A204.1 (cell line): ENCODE results near the gene CACNA1C.
"Not testable (repeated sequence)": the region's sequence is repeated elsewhere in the genome, so short reads cannot be mapped to it uniquely, and the experiment has no call there.

Source experiments
- FAIRE-seq: peaks from 2 replicates; lab custom pipeline; 2012; peaks lifted over from hg19 to GRCh38; lab: Jason Lieb, UNC

The CACNA1C gene

DNA sequence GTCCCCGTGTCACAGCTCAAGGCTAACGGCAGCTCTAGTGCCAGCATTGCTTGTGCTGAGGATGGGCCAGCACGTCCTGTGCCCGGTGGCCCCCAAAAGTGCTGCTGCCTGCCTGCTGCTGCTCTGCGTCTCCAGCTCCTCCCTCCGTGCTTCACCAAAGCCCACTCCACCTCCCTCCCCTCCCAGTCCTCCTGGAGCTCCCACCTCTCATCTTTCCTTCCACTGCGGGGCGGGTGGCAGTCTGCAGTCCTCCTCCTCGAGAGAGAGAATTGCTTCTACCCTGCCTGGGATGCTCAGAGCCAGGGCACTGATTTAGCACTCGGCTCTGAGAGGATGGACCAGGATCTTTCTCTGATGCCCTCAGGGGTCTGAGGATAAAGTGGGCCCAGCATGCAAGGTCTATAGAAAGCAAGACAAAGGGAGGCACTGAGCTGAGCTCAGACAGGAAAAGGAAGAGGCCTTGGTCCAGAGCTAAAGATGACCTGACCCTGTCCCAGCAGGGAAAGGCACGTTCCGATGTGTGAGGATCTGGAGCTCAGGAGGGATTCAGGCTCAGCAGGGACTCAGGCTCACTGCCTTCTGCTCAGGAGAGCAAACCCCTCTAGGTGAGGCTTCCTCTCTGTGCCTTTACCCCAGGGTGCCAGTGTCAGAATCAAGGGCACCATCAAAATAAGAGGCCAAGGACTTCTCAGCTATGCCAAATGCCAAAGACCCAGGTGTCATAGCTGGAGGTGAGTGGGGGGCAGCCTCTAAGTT is 628.8 kb downstream of the CACNA1C start:
- FAIRE-seq = no peak

DNA sequence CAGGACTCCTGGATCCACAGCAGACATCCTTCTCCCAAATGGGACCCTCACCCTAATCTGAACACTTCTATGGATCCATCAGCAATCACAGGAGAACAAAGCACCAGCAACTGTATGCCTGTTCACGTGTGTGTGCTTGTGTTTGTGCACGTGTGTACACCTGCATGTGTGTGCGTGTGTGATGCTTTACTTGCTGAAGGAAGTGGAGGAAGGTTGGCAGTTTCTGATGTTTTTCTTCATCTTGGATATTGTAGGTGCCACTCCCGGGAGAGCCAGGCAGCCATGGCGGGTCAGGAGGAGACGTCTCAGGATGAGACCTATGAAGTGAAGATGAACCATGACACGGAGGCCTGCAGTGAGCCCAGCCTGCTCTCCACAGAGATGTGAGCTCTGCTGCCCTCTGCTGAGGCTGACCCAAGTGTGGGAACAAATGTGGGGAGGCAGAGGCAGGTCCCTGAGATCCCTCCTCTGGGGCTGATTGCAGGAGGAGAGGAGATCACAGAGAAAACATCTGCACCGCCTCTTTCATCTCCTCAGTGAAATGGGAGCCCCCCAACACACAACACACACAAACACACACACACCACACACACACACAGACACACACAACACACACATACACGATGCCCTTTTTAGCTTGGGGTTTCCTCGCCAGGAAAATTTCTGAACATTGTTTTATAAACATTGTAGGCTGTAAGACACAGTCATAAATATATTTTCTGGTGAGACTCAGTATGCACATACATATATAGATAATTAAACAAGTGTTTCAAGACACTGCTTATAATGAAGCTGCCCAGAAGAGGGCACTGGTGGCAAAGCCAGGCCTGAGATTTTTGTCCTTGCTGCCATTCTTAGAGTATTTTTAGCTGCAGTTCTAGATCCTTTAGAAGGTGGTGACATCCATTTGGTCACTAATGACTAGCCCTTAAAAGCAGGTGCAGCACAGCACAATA is 629.8 kb downstream of the CACNA1C start:
- peak; percentile 92 for FAIRE-seq

DNA sequence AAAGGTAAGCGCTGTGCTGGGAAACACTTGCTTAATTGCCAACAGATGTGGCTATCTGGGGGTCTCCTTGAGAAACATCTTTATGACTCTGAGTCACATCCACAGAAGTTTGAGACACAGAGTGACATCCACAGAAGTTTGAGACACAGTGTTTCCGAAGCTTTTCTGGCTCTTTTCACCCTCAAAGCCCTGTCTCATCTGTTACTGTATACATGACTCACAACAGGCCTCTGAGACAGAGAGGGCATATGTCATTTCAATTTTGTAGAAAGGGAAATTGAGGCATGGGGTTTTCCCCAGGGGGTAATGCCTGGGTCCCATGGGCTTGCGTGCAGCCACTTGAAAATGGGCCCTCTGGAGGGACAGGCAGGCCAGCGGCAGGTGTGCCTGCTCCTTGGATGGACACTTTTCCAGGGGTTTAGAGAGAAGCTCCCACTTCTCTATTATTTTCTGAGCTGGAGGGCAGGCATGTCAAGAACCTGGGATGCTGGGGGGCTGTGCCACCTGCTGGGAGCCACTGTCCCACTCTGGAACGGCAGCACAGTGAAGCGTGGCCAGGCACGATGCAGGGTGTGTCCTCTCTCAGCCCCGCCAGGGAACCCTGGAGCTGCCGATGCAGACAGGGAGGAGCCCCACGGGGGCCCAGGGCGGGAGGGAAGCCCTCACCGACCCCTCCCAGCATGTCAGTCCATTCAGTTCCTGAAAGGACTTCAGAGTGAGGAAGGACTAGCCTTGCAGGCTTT is 630.7 kb downstream of the CACNA1C start:
- no peak for FAIRE-seq

DNA sequence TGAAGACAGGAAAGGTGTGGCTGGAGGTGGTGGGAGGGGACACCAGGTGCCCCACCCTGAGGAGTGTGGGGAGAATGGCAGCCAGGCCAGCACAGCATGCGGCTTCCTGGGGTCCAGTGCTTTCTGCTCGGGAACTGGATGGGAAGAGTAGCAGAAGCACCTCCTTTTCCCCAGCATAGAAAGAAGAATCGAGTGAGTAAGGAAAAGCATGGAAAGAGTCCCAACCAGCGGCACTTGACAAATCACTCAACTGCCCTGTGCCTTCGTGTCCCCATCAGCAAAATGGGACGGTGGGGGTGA is 631.2 kb downstream of the CACNA1C start:
- FAIRE-seq = not testable (repeated sequence)

DNA sequence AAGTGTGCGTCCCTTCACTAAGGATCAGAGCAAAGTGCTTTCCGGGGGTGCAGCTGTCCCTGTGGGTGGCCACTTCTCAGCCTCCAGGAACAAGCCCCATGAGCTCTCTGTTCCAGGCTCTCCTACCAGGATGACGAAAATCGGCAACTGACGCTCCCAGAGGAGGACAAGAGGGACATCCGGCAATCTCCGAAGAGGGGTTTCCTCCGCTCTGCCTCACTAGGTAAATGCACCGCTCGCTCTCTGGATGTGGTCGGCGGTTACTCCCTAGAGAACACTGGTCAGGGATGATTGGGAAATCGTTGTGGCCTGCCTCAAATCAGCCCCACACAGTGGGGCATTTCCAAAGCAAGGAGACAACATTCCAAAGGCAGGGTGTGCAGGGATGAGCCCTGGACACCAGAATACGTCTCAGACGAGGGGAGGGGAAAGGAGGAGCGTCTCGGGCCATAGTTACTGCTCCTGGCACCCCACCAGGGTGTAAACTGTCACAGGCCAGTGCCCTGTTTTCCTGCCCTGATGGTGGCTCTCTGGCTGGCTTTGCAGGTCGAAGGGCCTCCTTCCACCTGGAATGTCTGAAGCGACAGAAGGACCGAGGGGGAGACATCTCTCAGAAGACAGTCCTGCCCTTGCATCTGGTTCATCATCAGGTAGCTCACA is 633.0 kb downstream of the CACNA1C start:
- not testable (repeated sequence) for FAIRE-seq

DNA sequence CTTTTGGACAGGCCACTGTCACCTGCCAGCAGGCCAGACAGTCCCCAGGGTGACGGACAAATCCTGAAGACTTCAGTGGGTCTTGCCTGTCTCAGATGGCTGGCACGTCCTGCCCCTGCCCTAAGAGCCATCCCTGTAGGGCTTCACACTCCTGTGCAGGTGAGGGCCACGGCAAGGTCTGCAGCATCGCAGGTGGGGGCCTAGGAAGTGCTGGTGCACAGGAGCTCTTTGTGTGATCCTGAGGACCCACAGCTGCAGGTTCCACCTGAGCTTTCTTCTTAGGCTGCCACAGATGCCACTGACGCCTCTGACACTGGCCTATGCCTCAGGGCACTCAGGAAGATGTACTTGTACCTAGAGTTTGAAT is 633.5 kb downstream of the CACNA1C start:
- FAIRE-seq = no peak

DNA sequence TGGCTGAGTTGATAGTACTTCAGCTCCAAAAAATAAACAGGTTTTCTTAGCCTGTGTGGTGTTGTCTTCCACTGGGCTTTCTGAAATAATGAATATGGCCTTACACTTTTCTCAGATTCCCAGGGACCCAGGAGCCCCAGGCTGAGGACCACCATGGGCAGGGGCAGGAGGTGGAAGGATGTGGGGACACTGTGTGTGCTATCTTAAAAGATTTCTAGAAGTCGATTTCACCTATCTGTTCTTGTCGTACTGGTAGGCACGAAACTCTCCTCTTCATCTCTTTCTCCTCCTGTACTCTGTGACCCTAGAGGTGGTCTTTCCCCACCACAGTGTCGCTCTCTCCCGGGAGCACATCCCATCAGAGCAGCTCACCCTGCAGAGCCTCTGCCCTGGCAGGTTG is 634.3 kb downstream of the CACNA1C start:
- FAIRE-seq = no peak

DNA sequence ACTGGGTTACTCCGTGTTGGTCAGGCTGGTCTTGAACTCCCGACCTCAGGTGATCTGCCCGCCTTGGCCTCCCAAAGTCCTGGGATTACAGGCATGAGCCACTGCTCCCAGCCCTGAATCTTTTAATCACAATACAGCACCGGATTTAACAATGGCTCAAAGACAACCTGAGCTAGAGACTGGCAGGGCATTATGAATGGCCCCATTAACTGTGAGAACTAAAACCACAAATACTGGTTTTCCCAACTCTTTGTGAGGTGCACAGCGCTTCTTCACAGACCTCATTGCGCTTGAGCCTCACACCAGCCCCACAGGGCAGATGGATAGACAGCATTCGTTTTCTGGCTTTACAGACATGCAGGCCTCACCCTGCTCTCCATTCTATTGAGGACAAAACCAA is 634.9 kb downstream of the CACNA1C start:
- FAIRE-seq = no peak

DNA sequence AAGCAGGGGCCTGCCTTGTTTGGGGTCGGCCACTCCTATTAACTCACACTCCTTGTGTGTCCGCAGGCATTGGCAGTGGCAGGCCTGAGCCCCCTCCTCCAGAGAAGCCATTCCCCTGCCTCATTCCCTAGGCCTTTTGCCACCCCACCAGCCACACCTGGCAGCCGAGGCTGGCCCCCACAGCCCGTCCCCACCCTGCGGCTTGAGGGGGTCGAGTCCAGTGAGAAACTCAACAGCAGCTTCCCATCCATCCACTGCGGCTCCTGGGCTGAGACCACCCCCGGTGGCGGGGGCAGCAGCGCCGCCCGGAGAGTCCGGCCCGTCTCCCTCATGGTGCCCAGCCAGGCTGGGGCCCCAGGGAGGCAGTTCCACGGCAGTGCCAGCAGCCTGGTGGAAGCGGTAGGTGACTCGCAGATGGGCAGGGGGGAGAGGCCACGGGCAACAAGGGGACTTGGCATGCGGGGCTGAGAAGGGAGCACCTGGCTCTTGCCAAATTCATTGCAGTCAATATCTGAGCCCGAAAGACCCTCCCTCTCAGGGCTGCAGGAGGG is 635.7 kb downstream of the CACNA1C start:
- FAIRE-seq = no peak

DNA sequence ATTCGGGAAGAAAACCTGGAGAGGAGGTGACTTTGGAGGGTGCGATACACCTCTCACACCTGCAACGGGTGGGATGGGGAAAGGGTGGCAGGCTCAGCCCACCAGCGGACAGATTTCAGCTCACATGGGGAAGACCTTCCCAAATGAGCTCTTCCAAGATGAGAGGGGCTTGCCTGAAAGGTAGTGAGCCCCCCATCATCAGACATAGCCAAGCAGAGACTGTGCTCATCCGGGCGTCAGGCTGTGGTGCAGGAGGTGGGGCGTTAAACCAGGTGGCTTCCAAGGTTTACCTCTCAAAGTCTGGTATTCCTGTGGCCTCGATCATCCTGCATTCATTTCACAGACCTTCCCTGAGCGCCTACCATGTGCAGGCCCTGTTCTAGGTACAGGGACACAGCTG is 636.6 kb downstream of the CACNA1C start:
- FAIRE-seq = no peak

DNA sequence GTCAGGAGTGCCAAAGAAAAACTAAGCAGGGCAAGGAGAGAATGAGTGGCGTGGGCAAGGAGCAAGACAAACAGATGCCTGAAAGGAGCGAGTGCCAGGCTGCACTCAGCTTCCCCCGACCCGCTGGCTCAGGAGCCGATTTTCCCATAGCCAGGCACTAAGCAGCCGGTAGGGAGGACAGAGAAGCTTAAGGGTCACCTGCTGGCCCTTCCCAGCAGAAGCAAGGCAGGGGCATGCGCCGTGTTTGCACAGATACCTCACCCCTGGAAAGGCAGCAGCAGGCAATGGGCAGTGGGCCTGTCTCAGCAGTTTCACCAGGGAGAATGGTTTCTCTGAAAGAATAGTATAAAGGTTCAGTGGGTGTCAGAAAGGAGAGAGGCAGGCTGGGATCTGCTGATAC is 637.1 kb downstream of the CACNA1C start:
- no peak for FAIRE-seq

DNA sequence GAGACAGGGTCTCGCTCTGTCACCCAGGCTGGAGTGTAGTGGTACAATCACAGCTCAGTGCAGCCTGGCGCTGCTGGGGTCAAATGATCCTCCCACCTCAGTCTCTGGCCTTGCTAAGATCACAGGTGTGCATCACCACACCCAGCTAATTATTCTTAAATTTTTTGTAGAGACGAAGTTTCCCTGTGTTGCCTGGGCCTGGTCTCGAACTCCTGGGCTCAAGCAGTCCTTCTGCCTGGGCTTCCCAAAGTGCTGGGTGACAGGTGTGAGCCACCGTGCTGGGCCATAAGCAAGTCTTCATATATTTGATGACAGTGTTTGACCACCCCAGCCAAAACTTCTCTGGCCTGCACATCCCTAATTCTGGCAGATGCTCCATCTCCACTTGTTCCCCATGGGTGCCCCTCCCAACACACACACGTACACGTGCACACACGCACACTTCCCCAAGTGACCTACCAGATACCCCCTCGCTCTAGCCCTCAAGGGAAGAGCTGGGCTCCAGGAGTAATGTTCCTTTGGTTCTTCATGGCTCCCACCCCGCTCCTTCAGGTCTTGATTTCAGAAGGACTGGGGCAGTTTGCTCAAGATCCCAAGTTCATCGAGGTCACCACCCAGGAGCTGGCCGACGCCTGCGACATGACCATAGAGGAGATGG is 637.7 kb downstream of the CACNA1C start:
- no peak for FAIRE-seq

DNA sequence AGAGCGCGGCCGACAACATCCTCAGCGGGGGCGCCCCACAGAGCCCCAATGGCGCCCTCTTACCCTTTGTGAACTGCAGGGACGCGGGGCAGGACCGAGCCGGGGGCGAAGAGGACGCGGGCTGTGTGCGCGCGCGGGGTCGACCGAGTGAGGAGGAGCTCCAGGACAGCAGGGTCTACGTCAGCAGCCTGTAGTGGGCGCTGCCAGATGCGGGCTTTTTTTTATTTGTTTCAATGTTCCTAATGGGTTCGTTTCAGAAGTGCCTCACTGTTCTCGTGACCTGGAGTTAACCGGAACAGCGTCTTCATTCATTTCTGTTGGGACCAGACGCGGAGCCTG is 638.2 kb downstream of the CACNA1C start:
- no peak for FAIRE-seq

DNA sequence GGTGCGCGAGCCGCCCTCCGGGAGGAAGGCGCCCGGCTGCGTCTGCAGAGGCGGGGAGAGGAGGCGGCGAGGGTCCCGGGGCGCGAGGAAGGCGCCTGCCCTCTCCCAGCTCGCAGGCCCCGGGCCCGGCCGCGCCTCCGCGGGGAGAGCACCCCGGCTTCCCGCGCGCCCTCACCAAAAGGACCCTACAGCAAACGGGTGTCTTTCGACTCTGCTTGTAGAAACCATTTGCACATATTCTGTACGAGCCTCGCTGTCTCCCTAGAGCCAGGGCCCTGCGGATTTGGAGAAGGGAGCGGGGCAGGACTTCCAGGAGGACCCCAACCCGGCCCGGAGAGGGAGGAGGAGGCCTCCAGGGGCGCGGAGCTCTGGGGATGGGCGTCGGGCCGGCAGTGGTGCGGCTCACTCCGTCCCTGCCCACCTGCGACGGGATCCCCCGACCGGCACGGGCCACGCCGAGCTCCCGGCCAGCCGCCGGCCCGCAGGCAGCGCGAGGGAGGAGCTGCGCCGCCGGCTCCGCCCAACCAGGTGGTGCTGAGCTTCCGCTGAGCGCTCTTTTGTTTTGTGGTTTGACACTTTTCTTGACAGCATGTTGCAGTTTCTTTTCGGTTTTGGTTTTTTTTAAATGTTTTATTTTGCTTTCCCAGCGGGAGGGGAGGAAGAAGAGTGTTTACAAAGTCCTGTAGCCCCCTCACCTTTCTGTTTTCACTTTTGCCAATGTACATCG is 638.7 kb downstream of the CACNA1C start:
- no peak for FAIRE-seq

DNA sequence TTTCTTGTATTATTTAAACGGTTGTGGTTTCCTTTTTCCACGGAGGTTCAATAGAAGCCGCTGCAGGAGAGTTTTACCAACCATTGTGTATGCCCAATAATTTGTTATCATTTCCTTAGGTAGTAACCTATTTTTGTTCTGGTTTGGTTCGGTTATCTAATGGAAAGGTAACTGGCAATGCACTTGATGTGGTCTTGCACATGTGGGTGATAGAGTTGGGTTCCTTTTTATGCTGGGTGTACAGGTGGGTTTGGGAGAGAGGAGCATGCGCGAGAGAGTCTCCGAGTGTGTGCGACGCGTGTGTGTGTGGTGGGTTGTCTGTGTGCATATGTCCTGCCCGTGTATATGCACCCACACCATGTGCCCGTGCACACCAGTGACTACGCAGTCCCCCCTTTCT is 639.3 kb downstream of the CACNA1C start:
- FAIRE-seq = no peak

DNA sequence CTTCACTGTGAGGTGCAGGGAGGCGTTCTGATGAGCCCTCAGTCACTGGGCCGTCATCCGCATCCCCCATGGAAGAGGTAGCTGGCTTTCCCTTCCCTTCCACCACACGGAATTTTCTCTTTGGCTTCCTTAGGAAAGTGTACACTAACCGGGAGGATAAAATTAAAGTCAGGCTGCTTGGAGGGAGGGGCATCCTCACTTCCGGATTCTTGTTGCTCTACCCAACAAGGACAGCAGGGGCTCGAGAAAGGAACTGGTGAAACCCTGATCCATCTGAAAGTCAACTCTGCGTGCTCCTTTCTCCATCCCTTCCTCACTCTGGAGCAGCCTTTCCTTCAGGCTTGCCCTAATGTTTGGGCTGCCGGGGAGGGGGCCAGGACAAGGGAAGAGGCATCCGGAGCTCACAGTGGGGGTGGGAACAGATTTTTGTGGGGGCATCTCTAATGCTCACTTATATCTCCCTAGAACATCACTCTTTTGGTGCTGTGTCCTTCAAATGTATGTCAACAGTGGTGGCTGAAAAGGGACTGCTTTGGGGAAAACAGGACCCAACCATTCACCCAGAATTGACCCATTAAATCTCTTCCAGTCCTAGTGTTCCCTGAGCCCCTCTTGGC is 640.6 kb downstream of the CACNA1C start:
- FAIRE-seq = no peak

DNA sequence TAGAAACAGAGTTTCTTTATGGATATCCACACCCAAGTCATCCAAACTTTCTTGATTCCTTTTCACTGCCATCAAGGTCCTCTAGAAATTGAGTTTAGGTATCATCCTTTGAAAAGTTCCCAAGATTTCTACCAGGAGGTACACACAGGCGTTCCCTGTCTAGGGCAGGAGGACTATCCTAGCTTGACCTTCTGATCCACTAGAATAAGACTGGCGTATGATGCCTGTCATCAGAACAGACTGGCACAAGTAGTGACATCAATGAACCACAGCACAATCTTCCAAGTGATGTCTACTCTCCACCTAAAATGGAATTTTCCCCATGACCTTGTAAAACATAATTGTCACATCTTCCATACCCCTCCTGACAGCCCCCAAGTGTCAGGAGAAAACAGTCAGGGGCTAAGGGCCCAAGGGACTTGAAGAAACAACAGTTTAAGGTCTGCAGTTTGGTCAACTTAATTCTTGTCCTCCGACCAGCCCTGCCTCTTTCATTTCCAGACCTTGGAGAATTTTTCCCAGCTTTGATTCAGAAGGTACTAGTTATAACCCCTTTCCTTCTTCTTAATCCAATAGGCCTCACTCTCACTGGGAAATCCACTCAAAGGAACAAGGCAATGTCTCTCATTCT is 641.3 kb downstream of the CACNA1C start:
- no peak for FAIRE-seq

DNA sequence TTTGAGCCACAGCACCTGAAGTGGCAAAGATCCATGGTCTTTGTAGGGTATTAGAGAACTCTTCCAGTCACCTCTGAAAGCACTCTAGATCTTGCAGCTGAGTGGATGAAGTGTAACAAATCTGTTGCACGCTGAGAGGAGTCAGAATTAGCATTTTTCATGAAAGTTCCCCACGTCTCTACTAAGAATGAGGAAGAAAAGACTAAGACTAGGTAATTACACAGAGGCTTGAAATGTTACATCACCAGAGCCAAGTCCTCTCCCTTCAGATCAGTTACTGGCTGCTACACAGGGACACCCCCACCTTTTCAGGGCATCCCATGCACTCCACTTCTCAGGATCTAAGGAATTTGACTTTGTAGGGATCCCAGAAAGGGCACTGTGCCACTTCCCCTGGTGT is 643.3 kb downstream of the CACNA1C start:
- no peak for FAIRE-seq

DNA sequence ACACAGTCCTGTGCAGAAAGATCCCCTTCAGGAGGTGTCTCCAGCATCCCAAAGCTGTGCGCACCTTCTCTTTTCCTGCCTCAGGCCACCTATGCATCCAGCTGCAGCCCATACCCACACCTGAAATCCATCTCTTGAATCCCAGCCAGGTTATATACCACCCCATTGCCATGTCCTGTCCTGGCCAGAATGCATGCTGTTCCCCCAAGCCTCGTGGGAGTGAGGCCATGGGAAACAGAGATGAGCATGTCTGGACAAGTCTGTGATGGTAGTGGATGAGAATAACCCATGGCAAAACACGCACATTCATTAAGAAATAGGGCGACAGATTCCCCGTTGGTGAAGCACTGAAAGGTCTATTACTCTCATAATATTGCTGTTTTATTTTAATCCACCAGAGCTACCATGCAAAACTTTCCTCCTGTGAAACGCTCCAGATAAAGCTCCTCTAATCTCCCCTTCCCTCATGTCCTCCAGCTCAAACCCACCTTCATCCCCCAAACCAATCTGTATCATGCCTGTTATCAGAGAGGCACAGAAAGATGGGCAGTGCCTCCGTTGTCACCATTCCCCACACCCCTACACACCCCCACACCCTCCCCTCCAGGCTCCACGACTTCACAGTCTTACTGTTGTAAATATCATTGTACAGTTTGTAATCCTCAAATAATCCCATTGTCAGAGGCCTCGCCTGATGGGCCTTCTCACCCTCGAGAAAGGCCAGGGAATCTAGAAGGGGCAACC is 644.4 kb downstream of the CACNA1C start:
- no peak for FAIRE-seq
